ENCODE measurements around the gene TTLL9.

Gene TTLL9

GRCh38 chr20:31831771-31832306, 38.6 kb upstream of the TTLL9 start:
- no peak overlapping the region for H3K27ac ChIP-seq
- H4K20me1 ChIP-seq (ENCODE audit: insufficient read depth), result no peaks in the 10 kb centered on the region
- H3K27me3 ChIP-seq (ENCODE audit: insufficient read depth, low read depth), result no peaks in the 10 kb centered on the region
- no peak overlapping the region for H3K9ac ChIP-seq
- peaks cover 36% of the 10 kb centered on the region for H3K4me1 ChIP-seq (ENCODE audit: low read depth, poor library complexity, severe bottlenecking)
- no peak overlapping the region for H3K4me2 ChIP-seq
- H3K79me2 ChIP-seq (ENCODE audit: insufficient read depth, low read depth), result no peaks in the 10 kb centered on the region
- no peak for TF ChIP-seq CTCF (conservative IDR thresholded peaks at IDR 0.05; ENCODE audit: low read depth, low read length)
- H3K4me3 ChIP-seq (IDR thresholded peaks at IDR 0.05; ENCODE audit: insufficient read depth, low read depth, low read length), result no peak overlapping the region
- no peaks in the 10 kb centered on the region for H3K36me3 ChIP-seq (ENCODE audit: insufficient read depth)
- H2AFZ ChIP-seq (ENCODE audit: low read depth), result no peak overlapping the region

GRCh38 chr20:31833130-31833930, 37.1 kb upstream of the TTLL9 start:
- Histone ChIP-seq H4K20me1 (ENCODE audit: insufficient read depth) (no peaks in the 10 kb centered on the region), H3K4me2 (no peak overlapping the region), H3K9ac (no peak overlapping the region), H3K4me3 (IDR thresholded peaks at IDR 0.05; ENCODE audit: insufficient read depth, low read depth, low read length) (no peak overlapping the region), H3K36me3 (ENCODE audit: insufficient read depth) (no peaks in the 10 kb centered on the region), H3K27ac (no peak overlapping the region), H3K27me3 (ENCODE audit: insufficient read depth, low read depth) (no peaks in the 10 kb centered on the region), H3K4me1 (ENCODE audit: low read depth, poor library complexity, severe bottlenecking) (peaks cover 51% of the 10 kb centered on the region), H3K79me2 (ENCODE audit: insufficient read depth, low read depth) (no peaks in the 10 kb centered on the region), H2AFZ (ENCODE audit: low read depth) (no peak overlapping the region)
- TF ChIP-seq CTCF (conservative IDR thresholded peaks at IDR 0.05; ENCODE audit: low read depth, low read length), result peak; percentile 97

- H3K27me3 ChIP-seq (ENCODE audit: insufficient read depth, low read depth), result no peaks in the 10 kb centered on the region; the same call in 1 of the 2 replicates
- no peaks in the 10 kb centered on the region for H3K79me2 ChIP-seq (ENCODE audit: insufficient read depth, low read depth)
- no peaks in the 10 kb centered on the region for H3K36me3 ChIP-seq (ENCODE audit: insufficient read depth)
- no peak overlapping the region for H3K27ac ChIP-seq
- TF ChIP-seq CTCF (conservative IDR thresholded peaks at IDR 0.05; ENCODE audit: low read depth, low read length), result no peak
- H4K20me1 ChIP-seq (ENCODE audit: insufficient read depth), result no peaks in the 10 kb centered on the region
- H3K9ac ChIP-seq, result no peak overlapping the region
- H2AFZ ChIP-seq (ENCODE audit: low read depth), result no peak overlapping the region
- peaks cover 51% of the 10 kb centered on the region for H3K4me1 ChIP-seq (ENCODE audit: low read depth, poor library complexity, severe bottlenecking)
- no peak overlapping the region for H3K4me3 ChIP-seq (IDR thresholded peaks at IDR 0.05; ENCODE audit: insufficient read depth, low read depth, low read length)
- H3K4me2 ChIP-seq, result no peak overlapping the region
These were observed 36.4 kb upstream of the TTLL9 start for GRCh38 chr20:31833931-31834521.

GRCh38 chr20:31835554-31835953, 34.9 kb upstream of the TTLL9 start:
- Histone ChIP-seq H3K27me3 (ENCODE audit: insufficient read depth, low read depth) (peaks cover 4% of the 10 kb centered on the region; the same call in 1 of the 2 replicates), H3K4me3 (IDR thresholded peaks at IDR 0.05; ENCODE audit: insufficient read depth, low read depth, low read length) (no peak overlapping the region), H2AFZ (ENCODE audit: low read depth) (peak overlapping the region; percentile 57), H3K9ac (peak overlapping the region; percentile 20; the same call in 1 of the 2 replicates), H4K20me1 (ENCODE audit: insufficient read depth) (no peaks in the 10 kb centered on the region), H3K4me2 (peak overlapping the region; percentile 77), H3K36me3 (ENCODE audit: insufficient read depth) (no peaks in the 10 kb centered on the region), H3K4me1 (ENCODE audit: low read depth, poor library complexity, severe bottlenecking) (peaks cover 51% of the 10 kb centered on the region), H3K27ac (peak overlapping the region; percentile 55), H3K79me2 (ENCODE audit: insufficient read depth, low read depth) (no peaks in the 10 kb centered on the region)
- TF ChIP-seq CTCF (conservative IDR thresholded peaks at IDR 0.05; ENCODE audit: low read depth, low read length), result no peak

All from KMS-11 (cell line).